ENCODE data around the gene SEMA6B. TPM values are rescaled to one million over a fixed set of nuclear protein-coding genes. Genes with fewer than 3 reads are reported as not detected.

SEMA6B gene
- total and polyA plus RNA-seq, 2 of the 8 experiments (the other 6 are each of a cell fraction or from before 2014, with no cell fraction given): 31.3 to 54.4 TPM

GRCh38 chr19:4496304-4496703, 63.2 kb downstream of the SEMA6B start:
- H2BK15ac ChIP-seq (ENCODE audit: low read length): no peak overlapping the region
- POLR2A ChIA-PET (ENCODE audit: partially characterized antibody): interaction anchor here (3.8 kb wide), 1 partner anchor 8 kb away, joined by 19 read pairs; no protein-coding TSS in a partner anchor
- CTCF ChIA-PET (ENCODE audit: partially characterized antibody): interaction anchor here (1.4 kb wide), 1 partner anchor 11 kb away, joined by 4 read pairs; no protein-coding TSS in a partner anchor
- no peaks in the 10 kb centered on the region; a peak in 1 of 7 replicates for H3K27me3 ChIP-seq (replicated peaks in 1 of 4; ENCODE audit: control insufficient read depth in 3 of 4, extremely low read depth in 1 of 4, insufficient read depth in 3 of 4, low read length in 3 of 4)
- H3K14ac ChIP-seq (ENCODE audit: insufficient read length): no peak overlapping the region
- no peak overlapping the region for H2BK20ac ChIP-seq (ENCODE audit: low read length)
- no peak overlapping the region for H3K4ac ChIP-seq (replicated peaks; ENCODE audit: insufficient read length, low read depth, low read length)
- no peak overlapping the region for H3K18ac ChIP-seq (ENCODE audit: extremely low read depth, low read length)
- H4K5ac ChIP-seq (ENCODE audit: insufficient read length, low read depth, low read length): no peak overlapping the region
- H2AK5ac ChIP-seq (ENCODE audit: low read depth, low read length): no peak overlapping the region
- H3K56ac ChIP-seq (replicated peaks; ENCODE audit: insufficient read length, low read depth, low read length): no peak overlapping the region
- no peak for DNase-seq (ENCODE audit: low read depth in 1 of 2, low spot score in 2 of 2)
- H4K91ac ChIP-seq (replicated peaks; ENCODE audit: insufficient read length, low read length): no peak overlapping the region
- H2BK120ac ChIP-seq (replicated peaks; ENCODE audit: low read depth, low read length): no peak overlapping the region
- no peak overlapping the region for H3K23ac ChIP-seq (ENCODE audit: insufficient read length)
- H3K79me1 ChIP-seq (ENCODE audit: low read depth, low read length): peaks cover 6% of the 10 kb centered on the region
- WGBS, 2 experiments (ENCODE audit: extremely low coverage in 1 of 2, insufficient coverage in 1 of 2, insufficient read length in 1 of 2, insufficient replicate concordance in 2 of 2, low coverage in 1 of 2, low lambda C conversion rate in 2 of 2, missing lambda C conversion rate in 1 of 2): 95% methylated on average over 10 of the region's 18 CpGs; no CpG with 5 or more reads in 1 of the 2 experiments
- peaks cover 5 to 20% of the 10 kb centered on the region in 2 experiments for H4K20me1 ChIP-seq (replicated peaks in 1 of 2; ENCODE audit: control insufficient read depth in 1 of 2, insufficient read depth in 2 of 2, low read length in 2 of 2)
- no peak overlapping the region for H2BK5ac ChIP-seq (ENCODE audit: low read depth, low read length)
- no peak overlapping the region for H3K4me3 ChIP-seq (ENCODE audit: extremely low read depth in 1 of 4, insufficient read depth in 2 of 4, low read depth in 3 of 4, low read length in 4 of 4)
- H3K9ac ChIP-seq (replicated peaks in 1 of 4; ENCODE audit: extremely low read depth in 1 of 4, low read depth in 3 of 4, low read length in 3 of 4): no peak overlapping the region
- H3K79me2 ChIP-seq (ENCODE audit: control insufficient read depth in 1 of 2, insufficient read depth in 2 of 2, low read length in 2 of 2): 0 out of 4 replicates have a peak, but pooled peaks cover 0 to 3% of the 10 kb centered on the region in 2 experiments
- peaks cover 10% of the 10 kb centered on the region; the same call in 1 of the 2 replicates for H3K23me2 ChIP-seq (ENCODE audit: low read depth, low read length)
- no peak for FAIRE-seq
- H3K4me1 ChIP-seq (replicated peaks in 1 of 4; ENCODE audit: control insufficient read depth in 3 of 4, insufficient read depth in 4 of 4, low read length in 3 of 4): no peaks in the 10 kb centered on the region
- no peak overlapping the region for H3K27ac ChIP-seq (ENCODE audit: low read depth, low read length)
- H2AFZ ChIP-seq (ENCODE audit: low read length): no peak overlapping the region
- H3K4me2 ChIP-seq (ENCODE audit: insufficient read depth in 1 of 2, low read depth in 2 of 2, low read length in 2 of 2): no peak overlapping the region
- no peak overlapping the region for H2BK12ac ChIP-seq (ENCODE audit: low read depth, low read length)
- no peaks in the 10 kb centered on the region for H3K9me3 ChIP-seq (ENCODE audit: insufficient read depth in 2 of 2, low read depth in 1 of 2, low read length in 1 of 2)
- H4K8ac ChIP-seq (ENCODE audit: extremely low read depth, insufficient read depth, low read length): no peak overlapping the region
- peaks cover 15 to 77% (median 52%) of the 10 kb centered on the region in 4 experiments for H3K36me3 ChIP-seq (ENCODE audit: control insufficient read depth in 2 of 4, insufficient read depth in 4 of 4, low read length in 3 of 4)
- no peak for TF ChIP-seq BCL11A (IDR thresholded peaks at IDR 0.05; ENCODE audit: low read depth in 2 of 2, low read length in 2 of 2)
- no peak for TF ChIP-seq TAF1 (IDR thresholded peaks at IDR 0.05; ENCODE audit: low read depth, low read length)
- TF ChIP-seq, protein P1, sequence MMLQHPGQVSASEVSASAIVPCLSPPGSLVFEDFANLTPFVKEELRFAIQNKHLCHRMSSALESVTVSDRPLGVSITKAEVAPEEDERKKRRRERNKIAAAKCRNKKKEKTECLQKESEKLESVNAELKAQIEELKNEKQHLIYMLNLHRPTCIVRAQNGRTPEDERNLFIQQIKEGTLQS (IDR thresholded peaks at IDR 0.05; ENCODE audit: insufficient read depth, low read depth, low read length): no peak
- TF ChIP-seq RNF2 (IDR thresholded peaks at IDR 0.05; ENCODE audit: borderline replicate concordance, low read depth, low read length, missing control alignments, poor library complexity, severe bottlenecking): no peak
- no peak for TF ChIP-seq KDM1A (IDR thresholded peaks at IDR 0.05; ENCODE audit: borderline replicate concordance, low read length)
- no peak for TF ChIP-seq HDAC6 (IDR thresholded peaks at IDR 0.05; ENCODE audit: low read depth, low read length)
- no peak for TF ChIP-seq CTBP2 (IDR thresholded peaks at IDR 0.05; ENCODE audit: borderline replicate concordance, insufficient read depth, insufficient read length, low read length)
- no peak for TF ChIP-seq KDM5A (IDR thresholded peaks at IDR 0.05; ENCODE audit: low read length)
- TF ChIP-seq SIN3A (conservative IDR thresholded peaks at IDR 0.05 in 1 of 2, IDR thresholded peaks at IDR 0.05 in 1 of 2; ENCODE audit: low read depth in 1 of 2, low read length in 2 of 2): no peak
- TF ChIP-seq CBX5 (IDR thresholded peaks at IDR 0.05; ENCODE audit: low read depth, low read length): no peak
- no peak for TF ChIP-seq EP300 (IDR thresholded peaks at IDR 0.05; ENCODE audit: borderline replicate concordance in 1 of 2, low read depth in 2 of 2, low read length in 2 of 2)
- no peak for TF ChIP-seq SAP30 (IDR thresholded peaks at IDR 0.05; ENCODE audit: insufficient read depth, insufficient replicate concordance, low read length)

Data from H1 (cell line).